Activated T-cell treated with anti-CD3 and anti-CD28 coated beads, Interleukin-2, amount 50 U/mL, for 72 hours (primary cell): ENCODE measurements around the gene GPX7. TPM values are rescaled to one million over a fixed set of nuclear protein-coding genes. Genes with fewer than 3 reads are reported as not detected.
A peak's percentile ranks its signal among the peaks of the same experiment; 100 is the strongest.

Experiments used
- ATAC-seq, 2 donors: fragments of 150-1000 bp; cut with Tn5 transposase; replicated peaks in 1 of 2; 2 replicates each; pipeline ENCODE4 v1.10.0; 2021; ENCODE audit warnings: moderate library complexity in 2 of 2, mild to moderate bottlenecking in 1 of 2
- DNase-seq, 2 donors: peaks; one replicate each; pipeline ENCODE4 v3.0.0; 2021 to 2022; ENCODE audit warnings: mixed read lengths in 1 of 2
- H3K27ac Mint-ChIP-seq: one replicate; pipeline ENCODE4 v1.8.0; 2022; ENCODE audit warnings: mild to moderate bottlenecking, moderate library complexity, mixed read lengths
- H3K27me3 Mint-ChIP-seq: one replicate; pipeline ENCODE4 v1.8.0; 2022; ENCODE audit warnings: low read depth, mixed read lengths
- H3K36me3 Mint-ChIP-seq, 2 donors: one replicate each; pipeline ENCODE4 v1.8.0; 2022; ENCODE audit warnings: mixed read lengths in 2 of 2, mild to moderate bottlenecking in 1 of 2; ENCODE audit not compliant: insufficient read depth in 2 of 2
- H3K4me1 Mint-ChIP-seq: one replicate; pipeline ENCODE4 v1.8.0; 2022; ENCODE audit warnings: low read depth, mixed read lengths
- H3K4me3 Mint-ChIP-seq, 2 donors: one replicate each; pipeline ENCODE4 v1.8.0; 2022; ENCODE audit warnings: mild to moderate bottlenecking in 2 of 2, mixed read lengths in 2 of 2, moderate library complexity in 2 of 2
- H3K9me3 Mint-ChIP-seq, 2 donors: one replicate each; pipeline ENCODE4 v1.8.0; 2022; ENCODE audit warnings: mixed read lengths in 2 of 2
- total RNA-seq, 2 donors: library from RNA; stranded (reverse); gene quantifications; one replicate each; pipeline ENCODE4 v1.2.3, GENCODE V29; 2022

Gene GPX7
- total RNA-seq, 2 donors from 2014 or later: 26.3 to 27.6 TPM

- no peaks in the 10 kb centered on the region for H3K27me3 Mint-ChIP-seq
- peak overlapping the region; percentile 85 to 91 for H3K4me3 Mint-ChIP-seq
- DNase-seq (no peak), ATAC-seq (no peak)
- peaks cover 0 to 5% of the 10 kb centered on the region in 2 donors for H3K9me3 Mint-ChIP-seq
- H3K36me3 Mint-ChIP-seq: no peaks in the 10 kb centered on the region
- peaks cover 81% of the 10 kb centered on the region for H3K4me1 Mint-ChIP-seq
- peak overlapping the region; percentile 97 for H3K27ac Mint-ChIP-seq
Measured at GRCh38 chr1:52637946-52638345, 35.8 kb downstream of the GPX7 start.

GRCh38 chr1:52640697-52641096, 38.5 kb downstream of the GPX7 start:
- Mint-ChIP-seq H3K36me3 (no peaks in the 10 kb centered on the region), H3K9me3 (peaks cover 0 to 5% of the 10 kb centered on the region in 2 donors), H3K27me3 (no peaks in the 10 kb centered on the region), H3K27ac (no peak overlapping the region), H3K4me1 (peaks cover 57% of the 10 kb centered on the region), H3K4me3 (no peak overlapping the region)
- DNase-seq (no peak), ATAC-seq (no peak)

GRCh38 chr1:52641307-52641706, 39.1 kb downstream of the GPX7 start:
- Mint-ChIP-seq H3K9me3 (peaks cover 0 to 5% of the 10 kb centered on the region in 2 donors), H3K4me1 (peaks cover 51% of the 10 kb centered on the region), H3K27me3 (no peaks in the 10 kb centered on the region), H3K4me3 (peak overlapping the region in 1 of 2 donors; percentile 27), H3K27ac (no peak overlapping the region), H3K36me3 (no peaks in the 10 kb centered on the region)
- ATAC-seq (no peak), DNase-seq (peak in 1 of 2 donors; percentile 10)

GRCh38 chr1:52645261-52645660, 43.1 kb downstream of the GPX7 start:
- H3K9me3 Mint-ChIP-seq: peaks cover 0 to 5% of the 10 kb centered on the region in 2 donors
- no peak overlapping the region for H3K27ac Mint-ChIP-seq
- ATAC-seq (no peak), DNase-seq (no peak)
- H3K36me3 Mint-ChIP-seq: no peaks in the 10 kb centered on the region
- no peak overlapping the region for H3K4me3 Mint-ChIP-seq
- H3K4me1 Mint-ChIP-seq: peaks cover 19% of the 10 kb centered on the region
- H3K27me3 Mint-ChIP-seq: no peaks in the 10 kb centered on the region

GRCh38 chr1:52651904-52652303, 49.7 kb downstream of the GPX7 start:
- DNase-seq (no peak), ATAC-seq (no peak)
- no peaks in the 10 kb centered on the region for H3K27me3 Mint-ChIP-seq
- H3K4me3 Mint-ChIP-seq: no peak overlapping the region
- no peak overlapping the region for H3K27ac Mint-ChIP-seq
- no peaks in the 10 kb centered on the region for H3K36me3 Mint-ChIP-seq
- H3K4me1 Mint-ChIP-seq: peaks cover 17% of the 10 kb centered on the region
- peaks cover 0 to 1% of the 10 kb centered on the region in 2 donors for H3K9me3 Mint-ChIP-seq

- no peaks in the 10 kb centered on the region for H3K27me3 Mint-ChIP-seq
- H3K27ac Mint-ChIP-seq: no peak overlapping the region
- no peak overlapping the region for H3K4me3 Mint-ChIP-seq
- no peaks in the 10 kb centered on the region for H3K36me3 Mint-ChIP-seq
- ATAC-seq (no peak), DNase-seq (no peak)
- peaks cover 0 to 1% of the 10 kb centered on the region in 2 donors for H3K9me3 Mint-ChIP-seq
- peaks cover 20% of the 10 kb centered on the region for H3K4me1 Mint-ChIP-seq
Measured at GRCh38 chr1:52653207-52653849, 51.2 kb downstream of the GPX7 start.

- Mint-ChIP-seq H3K27me3 (no peaks in the 10 kb centered on the region), H3K9me3 (peaks cover 0 to 1% of the 10 kb centered on the region in 2 donors), H3K4me1 (peaks cover 28% of the 10 kb centered on the region), H3K4me3 (no peak overlapping the region), H3K36me3 (no peaks in the 10 kb centered on the region), H3K27ac (no peak overlapping the region)
- ATAC-seq: no peak
- no peak for DNase-seq
Measured at GRCh38 chr1:52654063-52654462, 51.9 kb downstream of the GPX7 start.

GRCh38 chr1:52657702-52658101, 55.5 kb downstream of the GPX7 start:
- no peaks in the 10 kb centered on the region for H3K27me3 Mint-ChIP-seq
- no peak overlapping the region for H3K27ac Mint-ChIP-seq
- no peak overlapping the region for H3K4me3 Mint-ChIP-seq
- H3K36me3 Mint-ChIP-seq: peaks cover 0 to 2% of the 10 kb centered on the region in 2 donors
- peaks cover 0 to 1% of the 10 kb centered on the region in 2 donors for H3K9me3 Mint-ChIP-seq
- DNase-seq (no peak), ATAC-seq (no peak)
- H3K4me1 Mint-ChIP-seq: peaks cover 51% of the 10 kb centered on the region

Other genes with a start within 250 kb of the GPX7 start
- 10 to 100 TPM; 32.7 to 33.1 TPM for gene CC2D1B, start 236.2 kb upstream of the GPX7 start, total RNA-seq
- gene ORC1, start 197.9 kb upstream of the GPX7 start, total RNA-seq: 10 to 100 TPM; 37.1 to 43.5 TPM
- 10 to 100 TPM; 80.5 to 91.8 TPM for gene PRPF38A, start 197.8 kb upstream of the GPX7 start, total RNA-seq
- 100 to 1,000 TPM; 108 to 120 TPM for gene TUT4, start 49.3 kb upstream of the GPX7 start, total RNA-seq
- gene SHISAL2A, start 30.8 kb downstream of the GPX7 start, total RNA-seq: 1 to 10 TPM; 9.0 to 9.2 TPM
- gene COA7, start 96.0 kb downstream of the GPX7 start, total RNA-seq: 10 to 100 TPM; 13.8 to 20.4 TPM
- 10 to 100 TPM; 13.4 to 13.9 TPM for gene ZYG11B, start 124.1 kb downstream of the GPX7 start, total RNA-seq
- under 1 TPM; 0.35 to 0.72 TPM for gene ZYG11A, start 240.4 kb downstream of the GPX7 start, total RNA-seq